Calu3 (cell line): ENCODE data around the gene CSTA. TPM values are rescaled to one million over a fixed set of nuclear protein-coding genes. Genes with fewer than 3 reads are reported as not detected.

Source experiments
- BruUV-seq: library from RNA; stranded (reverse); fragments of 400-500 nt; replicated peaks from 2 replicates; lab custom pipeline; 2021; lab: Mats Ljungman, UMichigan
- CTCF ChIA-PET: fragments of 300-600 bp; sonication (Branson Sonifier 250); formaldehyde crosslinking; loops from one replicate; lab custom pipeline; 2022; ENCODE audit warnings: antibody characterized with exemption; lab: Charles Lee
- DNase-seq: peaks from one replicate; pipeline ENCODE4 v3.0.0; 2022
- H3K27ac Mint-ChIP-seq: one replicate; pipeline ENCODE4 v1.8.0; 2022; ENCODE audit warnings: mixed read lengths; ENCODE audit not compliant: unreplicated experiment
- H3K27me3 Mint-ChIP-seq: one replicate; pipeline ENCODE4 v1.8.0; 2022; ENCODE audit warnings: mixed read lengths; ENCODE audit not compliant: unreplicated experiment
- H3K36me3 Mint-ChIP-seq: one replicate; pipeline ENCODE4 v1.8.0; 2022; ENCODE audit warnings: mild to moderate bottlenecking, moderate library complexity, mixed read lengths; ENCODE audit not compliant: insufficient read depth, unreplicated experiment
- H3K4me1 Mint-ChIP-seq: one replicate; pipeline ENCODE4 v1.8.0; 2022; ENCODE audit warnings: mild to moderate bottlenecking, low read depth, mixed read lengths; ENCODE audit not compliant: unreplicated experiment
- H3K4me3 Mint-ChIP-seq: one replicate; pipeline ENCODE4 v1.8.0; 2022; ENCODE audit warnings: mild to moderate bottlenecking, low read depth, moderate library complexity, mixed read lengths; ENCODE audit not compliant: unreplicated experiment
- H3K9me3 Mint-ChIP-seq: one replicate; pipeline ENCODE4 v1.8.0; 2022; ENCODE audit warnings: low read depth, mixed read lengths; ENCODE audit not compliant: unreplicated experiment
- intact Hi-C: fragments of 100-400 bp; cut with micrococcal nuclease; formaldehyde crosslinking; loops from one replicate; pipeline ENCODE4 v1.10.0; 2022; ENCODE audit not compliant: unreplicated experiment
- total RNA-seq: library from RNA; stranded (reverse); gene quantifications from 2 replicates; pipeline ENCODE4 v1.2.3, GENCODE V29; 2022
- TF ChIP-seq, protein P1 (sequence below): fragments of 200-600 bp; IDR thresholded peaks from one replicate; pipeline ENCODE4 v1.8.0; 2022; ENCODE audit warnings: antibody characterized with exemption; ENCODE audit not compliant: unreplicated experiment

Gene CSTA
- total RNA-seq, 1 experiment from 2014 or later = not detected

DNA sequence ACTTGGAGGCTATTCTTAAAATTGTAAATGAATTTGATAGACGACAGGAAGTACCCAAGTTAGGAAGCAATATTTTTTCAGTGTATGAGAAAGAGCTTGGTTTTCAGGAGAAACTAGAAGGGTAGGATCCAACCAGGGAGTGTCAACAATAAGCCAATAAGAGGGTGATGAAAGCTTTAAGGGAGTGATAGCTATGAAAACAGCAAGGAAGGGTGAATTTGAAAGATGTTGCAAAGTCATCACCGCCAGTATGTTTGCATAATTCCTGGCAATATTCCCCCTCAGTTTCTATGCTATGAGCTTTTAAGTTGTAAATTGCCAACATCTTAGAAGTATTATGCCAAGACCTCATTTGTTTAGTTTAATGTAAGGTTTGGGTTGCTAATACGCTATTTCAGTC, 11.8 kb upstream of the CSTA start:
- Mint-ChIP-seq H3K36me3 (peaks cover 4% of the 10 kb centered on the region), H3K9me3 (peaks cover 2% of the 10 kb centered on the region), H3K27me3 (no peaks in the 10 kb centered on the region), H3K27ac (no peak overlapping the region), H3K4me3 (no peak overlapping the region), H3K4me1 (peaks cover 15% of the 10 kb centered on the region)
- BruUV-seq = no TSS peak
- CTCF ChIA-PET = no interaction called here
- intact Hi-C loops = no loop called here
- TF ChIP-seq, protein P1, sequence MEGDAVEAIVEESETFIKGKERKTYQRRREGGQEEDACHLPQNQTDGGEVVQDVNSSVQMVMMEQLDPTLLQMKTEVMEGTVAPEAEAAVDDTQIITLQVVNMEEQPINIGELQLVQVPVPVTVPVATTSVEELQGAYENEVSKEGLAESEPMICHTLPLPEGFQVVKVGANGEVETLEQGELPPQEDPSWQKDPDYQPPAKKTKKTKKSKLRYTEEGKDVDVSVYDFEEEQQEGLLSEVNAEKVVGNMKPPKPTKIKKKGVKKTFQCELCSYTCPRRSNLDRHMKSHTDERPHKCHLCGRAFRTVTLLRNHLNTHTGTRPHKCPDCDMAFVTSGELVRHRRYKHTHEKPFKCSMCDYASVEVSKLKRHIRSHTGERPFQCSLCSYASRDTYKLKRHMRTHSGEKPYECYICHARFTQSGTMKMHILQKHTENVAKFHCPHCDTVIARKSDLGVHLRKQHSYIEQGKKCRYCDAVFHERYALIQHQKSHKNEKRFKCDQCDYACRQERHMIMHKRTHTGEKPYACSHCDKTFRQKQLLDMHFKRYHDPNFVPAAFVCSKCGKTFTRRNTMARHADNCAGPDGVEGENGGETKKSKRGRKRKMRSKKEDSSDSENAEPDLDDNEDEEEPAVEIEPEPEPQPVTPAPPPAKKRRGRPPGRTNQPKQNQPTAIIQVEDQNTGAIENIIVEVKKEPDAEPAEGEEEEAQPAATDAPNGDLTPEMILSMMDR = no peak
- no peak for DNase-seq

DNA sequence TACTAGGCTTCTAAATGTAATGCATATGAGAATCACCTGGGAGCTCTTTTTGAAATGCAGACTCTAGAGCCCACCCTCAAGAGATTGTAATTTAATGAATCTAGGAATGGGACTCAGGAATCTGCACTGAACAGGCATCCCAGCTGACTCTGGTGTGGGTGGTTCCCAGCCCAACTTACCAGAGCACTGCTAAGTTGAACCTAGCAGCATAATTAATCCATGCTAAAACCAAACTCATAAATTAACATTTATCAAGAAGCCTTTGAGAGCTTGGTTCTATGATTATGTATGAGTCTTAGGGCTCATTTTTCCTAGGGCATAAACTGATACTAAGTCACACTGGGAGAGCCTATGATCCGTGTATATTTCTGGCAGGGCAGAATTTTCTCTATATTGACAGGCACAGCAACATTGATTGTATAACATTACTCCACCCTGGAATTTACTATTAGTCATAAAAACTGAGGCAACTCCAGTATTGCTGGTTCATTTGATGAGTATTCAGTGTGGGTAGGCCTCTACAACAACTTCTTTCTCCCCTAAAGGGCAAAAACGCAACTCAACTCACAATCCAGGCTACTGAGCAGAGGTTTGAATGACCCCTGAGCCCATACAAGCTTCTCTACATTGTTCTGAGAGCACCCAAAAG, 10.7 kb upstream of the CSTA start:
- H3K27me3 Mint-ChIP-seq = no peaks in the 10 kb centered on the region
- no peak overlapping the region for H3K27ac Mint-ChIP-seq
- peaks cover 4% of the 10 kb centered on the region for H3K9me3 Mint-ChIP-seq
- BruUV-seq = no TSS peak
- H3K4me1 Mint-ChIP-seq = peaks cover 25% of the 10 kb centered on the region
- no peak for DNase-seq
- CTCF ChIA-PET = no interaction called here
- TF ChIP-seq, protein P1 = no peak
- peaks cover 4% of the 10 kb centered on the region for H3K36me3 Mint-ChIP-seq
- intact Hi-C loops = no loop called here
- no peak overlapping the region for H3K4me3 Mint-ChIP-seq

DNA sequence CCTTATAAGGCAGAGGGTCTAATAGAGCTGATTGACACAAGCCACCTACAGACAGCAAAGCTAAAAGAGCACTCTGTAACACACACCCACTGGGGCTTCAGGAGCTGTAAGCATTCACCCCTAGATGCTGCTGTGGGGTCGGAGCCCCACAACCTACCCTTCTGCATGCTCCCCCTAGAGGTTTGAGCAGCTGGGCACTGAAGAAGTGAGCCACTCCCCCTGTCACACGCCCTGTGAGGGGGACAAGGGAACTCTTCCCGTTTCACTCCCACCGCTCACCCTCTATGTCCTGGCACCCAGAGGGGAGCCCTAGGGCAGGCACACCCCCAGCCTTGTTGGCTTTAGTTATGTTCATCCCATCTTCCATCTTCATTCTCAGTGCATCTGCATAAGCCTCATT, 9.4 kb upstream of the CSTA start:
- CTCF ChIA-PET = interaction anchor here (0.9 kb wide), 1 partner anchor 9 kb away, joined by 3 read pairs; no protein-coding TSS in a partner anchor
- peaks cover 21% of the 10 kb centered on the region for H3K4me1 Mint-ChIP-seq
- H3K9me3 Mint-ChIP-seq = peaks cover 4% of the 10 kb centered on the region
- no peak overlapping the region for H3K27ac Mint-ChIP-seq
- peaks cover 4% of the 10 kb centered on the region for H3K36me3 Mint-ChIP-seq
- no TSS peak for BruUV-seq
- no peak for DNase-seq
- intact Hi-C loops = no loop called here
- no peaks in the 10 kb centered on the region for H3K27me3 Mint-ChIP-seq
- H3K4me3 Mint-ChIP-seq = no peak overlapping the region
- TF ChIP-seq, protein P1 = no peak

DNA sequence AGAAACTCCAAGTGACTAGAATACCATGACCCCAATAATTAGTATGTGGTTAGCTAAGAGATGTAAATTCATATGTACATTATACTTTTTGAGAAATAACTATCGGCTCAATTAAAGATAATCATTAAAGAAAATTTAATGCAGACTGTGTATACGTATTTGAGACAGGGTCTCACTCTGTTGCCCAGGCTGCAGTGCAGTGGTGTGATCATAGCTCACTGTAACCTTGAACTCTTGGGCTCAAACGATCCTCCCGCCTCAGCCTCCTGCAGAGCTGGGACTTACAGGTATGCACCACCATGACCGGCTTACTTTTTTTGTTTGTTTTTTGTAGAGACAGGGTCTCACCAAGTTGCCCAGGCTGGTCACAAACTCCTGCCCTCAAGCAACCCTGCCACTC, 8.7 kb upstream of the CSTA start:
- CTCF ChIA-PET = no interaction called here
- Mint-ChIP-seq H3K36me3 (peaks cover 4% of the 10 kb centered on the region), H3K4me1 (peaks cover 13% of the 10 kb centered on the region), H3K27ac (no peak overlapping the region), H3K9me3 (peaks cover 4% of the 10 kb centered on the region), H3K4me3 (no peak overlapping the region), H3K27me3 (no peaks in the 10 kb centered on the region)
- DNase-seq = no peak
- intact Hi-C loops = no loop called here
- no TSS peak for BruUV-seq
- TF ChIP-seq, protein P1 = no peak
